Neural progenitor cell (in vitro differentiated cells): ENCODE measurements around the gene NDRG4. TPM values are rescaled to one million over a fixed set of nuclear protein-coding genes. Genes with fewer than 3 reads are reported as not detected.
A peak's percentile ranks its signal among the peaks of the same experiment; 100 is the strongest.

ENCODE experiments used
- DNase-seq: peaks from one replicate; pipeline ENCODE4 v3.0.0-alpha.2; 2016; ENCODE audit warnings: low spot score
- H2AFZ ChIP-seq: fragments of 200-600 bp; sonication (generic); replicated peaks from 2 replicates; pipeline ENCODE4 v1.6.1; 2016; ENCODE audit warnings: antibody characterized with exemption
- H3F3A ChIP-seq: fragments of 200-600 bp; sonication (generic); 2 replicates; pipeline ENCODE4 v1.6.1; 2016; ENCODE audit warnings: antibody characterized with exemption, low read depth
- H3K27ac ChIP-seq: fragments of 200-600 bp; sonication (generic); 2 replicates; pipeline ENCODE4 v1.5.1; 2016; ENCODE audit warnings: mild to moderate bottlenecking
- H3K27me3 ChIP-seq: fragments of 200-600 bp; sonication (generic); 2 replicates; pipeline ENCODE4 v1.6.1; 2016; ENCODE audit warnings: mild to moderate bottlenecking, moderate library complexity
- H3K36me3 ChIP-seq: fragments of 200-600 bp; sonication (generic); 2 replicates; pipeline ENCODE4 v1.5.1; 2016
- H3K4me1 ChIP-seq: fragments of 200-600 bp; sonication (generic); 2 replicates; pipeline ENCODE4 v1.6.1; 2016; ENCODE audit warnings: mixed run types
- H3K4me2 ChIP-seq: fragments of 200-600 bp; sonication (generic); 2 replicates; pipeline ENCODE4 v1.6.1; 2016
- H3K4me3 ChIP-seq: fragments of 200-600 bp; sonication (generic); 2 replicates; pipeline ENCODE4 v1.5.1; 2016
- H3K79me2 ChIP-seq: fragments of 200-600 bp; sonication (generic); 2 replicates; pipeline ENCODE4 v1.6.1; 2016; ENCODE audit warnings: low read depth
- H3K9ac ChIP-seq: fragments of 200-600 bp; sonication (generic); 2 replicates; pipeline ENCODE4 v1.6.1; 2016
- H3K9me3 ChIP-seq: fragments of 200-600 bp; sonication (generic); 2 replicates; pipeline ENCODE4 v1.5.1; 2016; ENCODE audit warnings: low read depth
- H4K20me1 ChIP-seq: fragments of 200-600 bp; sonication (generic); 2 replicates; pipeline ENCODE4 v1.6.1; 2016; ENCODE audit warnings: low read depth
- H3K27ac Mint-ChIP-seq: 3 replicates; pipeline ENCODE4 v1.8.0; 2021; ENCODE audit warnings: mixed read lengths
- H3K27me3 Mint-ChIP-seq: 2 replicates; pipeline ENCODE4 v1.8.0; 2022; ENCODE audit warnings: low read depth, mild to moderate bottlenecking, inconsistent platforms, moderate library complexity, mixed read lengths; ENCODE audit not compliant: insufficient read depth
- H3K36me3 Mint-ChIP-seq: 3 replicates; pipeline ENCODE4 v1.8.0; 2021; ENCODE audit warnings: mixed read lengths
- H3K4me1 Mint-ChIP-seq: 3 replicates; pipeline ENCODE4 v1.8.0; 2021; ENCODE audit warnings: mixed read lengths
- H3K4me3 Mint-ChIP-seq: 3 replicates; pipeline ENCODE4 v1.8.0; 2021; ENCODE audit warnings: mild to moderate bottlenecking, moderate library complexity, mixed read lengths
- H3K9me3 Mint-ChIP-seq: 3 replicates; pipeline ENCODE4 v1.8.0; 2020; ENCODE audit warnings: mixed read lengths
- EZH2 ChIP-seq: fragments of 200-600 bp; sonication (generic); IDR thresholded peaks from 2 replicates; pipeline ENCODE4 v1.6.1; 2017; ENCODE audit warnings: antibody characterized with exemption, mild to moderate bottlenecking, moderate library complexity
- EZH2phosphoT487 ChIP-seq: fragments of 200-600 bp; sonication (generic); IDR thresholded peaks from 2 replicates; pipeline ENCODE4 v1.6.1; 2017; ENCODE audit warnings: antibody characterized with exemption
- total RNA-seq: library from RNA; depleted of rRNA; stranded (reverse); fragments of >200 nt; gene quantifications from 2 replicates; pipeline ENCODE4 v1.2.3, GENCODE V29; 2015; ENCODE audit warnings: low replicate concordance
- TF ChIP-seq, protein P1 (sequence below): fragments of 200-600 bp; sonication (generic); IDR thresholded peaks from 2 replicates; pipeline ENCODE4 v1.5.1; 2017; ENCODE audit warnings: antibody characterized with exemption, mild to moderate bottlenecking

The NDRG4 gene
- total RNA-seq, 1 donor from 2014 or later: 14.6 TPM

- Histone ChIP-seq H3F3A (no peaks in the 10 kb centered on the region), H3K9me3 (no peaks in the 10 kb centered on the region), H3K4me2 (no peak overlapping the region), H3K4me3 (no peak overlapping the region), H2AFZ (no peak overlapping the region), H3K9ac (no peak overlapping the region), H3K79me2 (no peaks in the 10 kb centered on the region), H4K20me1 (no peaks in the 10 kb centered on the region), H3K27me3 (peaks cover 5% of the 10 kb centered on the region), H3K27ac (no peak overlapping the region), H3K36me3 (no peaks in the 10 kb centered on the region), H3K4me1 (no peaks in the 10 kb centered on the region)
- Mint-ChIP-seq H3K36me3 (no peaks in the 10 kb centered on the region), H3K27me3 (peaks cover 14% of the 10 kb centered on the region), H3K4me3 (no peak overlapping the region), H3K4me1 (peaks cover 30% of the 10 kb centered on the region), H3K27ac (peak overlapping the region; percentile 57), H3K9me3 (no peaks in the 10 kb centered on the region)
- TF ChIP-seq, protein P1, sequence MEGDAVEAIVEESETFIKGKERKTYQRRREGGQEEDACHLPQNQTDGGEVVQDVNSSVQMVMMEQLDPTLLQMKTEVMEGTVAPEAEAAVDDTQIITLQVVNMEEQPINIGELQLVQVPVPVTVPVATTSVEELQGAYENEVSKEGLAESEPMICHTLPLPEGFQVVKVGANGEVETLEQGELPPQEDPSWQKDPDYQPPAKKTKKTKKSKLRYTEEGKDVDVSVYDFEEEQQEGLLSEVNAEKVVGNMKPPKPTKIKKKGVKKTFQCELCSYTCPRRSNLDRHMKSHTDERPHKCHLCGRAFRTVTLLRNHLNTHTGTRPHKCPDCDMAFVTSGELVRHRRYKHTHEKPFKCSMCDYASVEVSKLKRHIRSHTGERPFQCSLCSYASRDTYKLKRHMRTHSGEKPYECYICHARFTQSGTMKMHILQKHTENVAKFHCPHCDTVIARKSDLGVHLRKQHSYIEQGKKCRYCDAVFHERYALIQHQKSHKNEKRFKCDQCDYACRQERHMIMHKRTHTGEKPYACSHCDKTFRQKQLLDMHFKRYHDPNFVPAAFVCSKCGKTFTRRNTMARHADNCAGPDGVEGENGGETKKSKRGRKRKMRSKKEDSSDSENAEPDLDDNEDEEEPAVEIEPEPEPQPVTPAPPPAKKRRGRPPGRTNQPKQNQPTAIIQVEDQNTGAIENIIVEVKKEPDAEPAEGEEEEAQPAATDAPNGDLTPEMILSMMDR: no peak
- TF ChIP-seq EZH2phosphoT487 (no peak), EZH2 (no peak)
- DNase-seq: no peak
These were observed 14.6 kb upstream of the NDRG4 start for GRCh38 chr16:58485184-58485887.

- Mint-ChIP-seq H3K9me3 (no peaks in the 10 kb centered on the region), H3K27me3 (peaks cover 17% of the 10 kb centered on the region), H3K4me1 (peaks cover 38% of the 10 kb centered on the region), H3K27ac (no peak overlapping the region), H3K36me3 (no peaks in the 10 kb centered on the region), H3K4me3 (no peak overlapping the region)
- no peaks in the 10 kb centered on the region for H4K20me1 ChIP-seq
- H2AFZ ChIP-seq: no peak overlapping the region
- H3K4me2 ChIP-seq: no peak overlapping the region
- DNase-seq: peak; percentile 95
- H3K9me3 ChIP-seq: no peaks in the 10 kb centered on the region
- H3K27ac ChIP-seq: no peak overlapping the region
- no peaks in the 10 kb centered on the region for H3F3A ChIP-seq
- H3K4me3 ChIP-seq: no peak overlapping the region
- H3K79me2 ChIP-seq: no peaks in the 10 kb centered on the region
- no peak overlapping the region for H3K9ac ChIP-seq
- no peaks in the 10 kb centered on the region for H3K36me3 ChIP-seq
- peaks cover 3% of the 10 kb centered on the region for H3K4me1 ChIP-seq
- TF ChIP-seq, protein P1: peak; percentile 96
- no peak for TF ChIP-seq EZH2phosphoT487
- peaks cover 5% of the 10 kb centered on the region for H3K27me3 ChIP-seq
These were observed 12.2 kb upstream of the NDRG4 start for GRCh38 chr16:58487566-58488351.

GRCh38 chr16:58488531-58488930 lies 11.4 kb upstream of the NDRG4 start:
- no peak for TF ChIP-seq EZH2
- no peak for TF ChIP-seq EZH2phosphoT487
- TF ChIP-seq, protein P1: no peak
- no peaks in the 10 kb centered on the region for H3K79me2 ChIP-seq
- peaks cover 6% of the 10 kb centered on the region for H3K4me1 ChIP-seq
- H3K36me3 ChIP-seq: no peaks in the 10 kb centered on the region
- H2AFZ ChIP-seq: no peak overlapping the region
- DNase-seq: no peak
- H3K9me3 ChIP-seq: no peaks in the 10 kb centered on the region
- H4K20me1 ChIP-seq: no peaks in the 10 kb centered on the region
- H3K4me1 Mint-ChIP-seq: peaks cover 38% of the 10 kb centered on the region
- no peaks in the 10 kb centered on the region for H3F3A ChIP-seq
- peaks cover 15% of the 10 kb centered on the region for H3K27me3 Mint-ChIP-seq
- no peak overlapping the region for H3K4me2 ChIP-seq
- no peaks in the 10 kb centered on the region for H3K36me3 Mint-ChIP-seq
- no peaks in the 10 kb centered on the region for H3K9me3 Mint-ChIP-seq
- H3K4me3 Mint-ChIP-seq: no peak overlapping the region
- no peak overlapping the region for H3K9ac ChIP-seq
- no peak overlapping the region for H3K27ac ChIP-seq
- peaks cover 5% of the 10 kb centered on the region for H3K27me3 ChIP-seq
- H3K4me3 ChIP-seq: no peak overlapping the region
- H3K27ac Mint-ChIP-seq: no peak overlapping the region
